HTERT RPE-1 (cell line): Measurements from ENCODE around the gene KMT2D.
"Not testable (repeated sequence)": the region's sequence is repeated elsewhere in the genome, so short reads cannot be mapped to it uniquely, and the experiment has no call there.

Source experiments
- in situ Hi-C: fragments of 300-500 bp; cut with MboI; formaldehyde crosslinking; loops from 4 replicates; pipeline ENCODE4 v1.14.3; 2020; ENCODE audit warnings: low sequenced_read_pairs

The KMT2D gene

GRCh38 chr12:49089821-49090773 lies 29.5 kb upstream of the KMT2D start:
- in situ Hi-C loops = no loop called here

GRCh38 chr12:49088932-49089330 lies 28.3 kb upstream of the KMT2D start:
- in situ Hi-C loops = no loop called here

GRCh38 chr12:49088150-49088931 lies 27.7 kb upstream of the KMT2D start:
- in situ Hi-C loops = no loop called here

- in situ Hi-C loops = no loop called here
Measured at GRCh38 chr12:49086116-49086515, 25.5 kb upstream of the KMT2D start.

- in situ Hi-C loops = no loop called here
Measured at GRCh38 chr12:49084438-49084837, 23.8 kb upstream of the KMT2D start.

- in situ Hi-C loops = no loop called here
Measured at GRCh38 chr12:49079793-49080192, 19.2 kb upstream of the KMT2D start.

- in situ Hi-C loops = no loop called here
Measured at GRCh38 chr12:49070971-49071370, 10.4 kb upstream of the KMT2D start.

- in situ Hi-C loops = no loop called here
Measured at GRCh38 chr12:49069507-49070346, 9.1 kb upstream of the KMT2D start, which contains the start of gene RHEBL1. Gene RHEBL1 (minus strand): TSS chr12:49069979. CDS start chr12:49069785, 194 bp downstream.

GRCh38 chr12:49068879-49069506 lies 8.4 kb upstream of the KMT2D start:
- in situ Hi-C loops = no loop called here

- in situ Hi-C loops = no loop called here
Measured at GRCh38 chr12:49066120-49066519, 5.5 kb upstream of the KMT2D start.

GRCh38 chr12:49064767-49065152 lies 4.2 kb upstream of the KMT2D start:
- in situ Hi-C loops = no loop called here

GRCh38 chr12:49061916-49062315 lies 1.3 kb upstream of the KMT2D start:
- in situ Hi-C loops = not testable (repeated sequence)

- in situ Hi-C loops = no loop called here
Measured at GRCh38 chr12:49061157-49061650, 610 bp upstream of the KMT2D start.

GRCh38 chr12:49059299-49060171 lies 1.1 kb downstream of the KMT2D start:
- in situ Hi-C loops = no loop called here

- in situ Hi-C loops = no loop called here
Measured at GRCh38 chr12:49059045-49059298, 1.6 kb downstream of the KMT2D start.

- in situ Hi-C loops = no loop called here
Measured at GRCh38 chr12:49058366-49059044, 2.1 kb downstream of the KMT2D start.

- in situ Hi-C loops = no loop called here
Measured at GRCh38 chr12:49057888-49058287, 2.7 kb downstream of the KMT2D start.

GRCh38 chr12:49055978-49056754 lies 4.4 kb downstream of the KMT2D start:
- in situ Hi-C loops = no loop called here
